Astrocyte of the cerebellum (primary cell): ENCODE data around the gene DGUOK.

ENCODE experiments used
- DNase-seq: peaks from one replicate; pipeline ENCODE4 v3.0.0-alpha.2; 2011; ENCODE audit warnings: low read depth
- H3K4me3 ChIP-seq: 2 replicates; pipeline ENCODE4 v1.5.1; 2011; ENCODE audit warnings: mild to moderate bottlenecking, low read depth, low read length, moderate library complexity
- in situ Hi-C: cut with HindIII; loops from 2 replicates; pipeline ENCODE4 v1.10.0; 2017; ENCODE audit warnings: low sequenced_read_pairs
- TF ChIP-seq, protein P1 (sequence below): IDR thresholded peaks from 2 replicates; pipeline ENCODE4 v1.5.1; 2012; ENCODE audit warnings: low read length, low read depth, moderate library complexity, mild to moderate bottlenecking; ENCODE audit errors: missing control alignments

Gene DGUOK

DNA sequence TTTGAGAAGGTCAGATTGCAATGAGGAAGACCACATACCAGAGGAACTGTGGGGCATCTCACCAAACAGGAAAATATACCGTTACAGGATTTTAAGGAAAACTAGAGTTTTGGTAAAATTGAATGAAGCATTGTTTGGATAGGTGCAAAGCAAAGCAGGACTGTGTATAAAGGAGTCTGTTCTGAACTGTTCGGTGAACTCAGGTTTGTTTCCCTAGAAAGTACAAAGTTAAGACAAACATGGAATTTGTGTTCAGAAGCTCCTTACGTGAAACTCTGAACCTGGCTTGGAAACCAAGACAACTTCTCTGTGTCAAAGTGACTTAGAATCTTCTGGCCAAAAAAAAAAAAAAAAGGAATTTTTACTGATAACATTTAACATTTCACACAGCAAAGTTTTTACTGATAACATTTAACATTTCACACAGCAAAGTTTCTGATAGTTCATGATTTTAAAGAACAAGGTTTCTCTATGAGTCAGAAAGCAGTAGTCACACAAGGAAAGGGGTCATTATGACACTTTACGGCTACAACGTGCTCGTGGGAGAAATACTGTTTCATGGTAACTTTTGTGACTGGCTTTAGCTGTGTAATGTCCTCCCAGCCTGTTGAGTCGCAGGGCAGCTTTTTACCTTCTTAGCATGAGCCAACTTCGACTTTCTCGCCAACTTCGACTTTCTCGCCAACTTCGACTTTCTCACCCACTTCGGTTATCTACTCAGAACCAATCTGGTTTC is 36.9 kb downstream of the DGUOK start:
- TF ChIP-seq, protein P1, sequence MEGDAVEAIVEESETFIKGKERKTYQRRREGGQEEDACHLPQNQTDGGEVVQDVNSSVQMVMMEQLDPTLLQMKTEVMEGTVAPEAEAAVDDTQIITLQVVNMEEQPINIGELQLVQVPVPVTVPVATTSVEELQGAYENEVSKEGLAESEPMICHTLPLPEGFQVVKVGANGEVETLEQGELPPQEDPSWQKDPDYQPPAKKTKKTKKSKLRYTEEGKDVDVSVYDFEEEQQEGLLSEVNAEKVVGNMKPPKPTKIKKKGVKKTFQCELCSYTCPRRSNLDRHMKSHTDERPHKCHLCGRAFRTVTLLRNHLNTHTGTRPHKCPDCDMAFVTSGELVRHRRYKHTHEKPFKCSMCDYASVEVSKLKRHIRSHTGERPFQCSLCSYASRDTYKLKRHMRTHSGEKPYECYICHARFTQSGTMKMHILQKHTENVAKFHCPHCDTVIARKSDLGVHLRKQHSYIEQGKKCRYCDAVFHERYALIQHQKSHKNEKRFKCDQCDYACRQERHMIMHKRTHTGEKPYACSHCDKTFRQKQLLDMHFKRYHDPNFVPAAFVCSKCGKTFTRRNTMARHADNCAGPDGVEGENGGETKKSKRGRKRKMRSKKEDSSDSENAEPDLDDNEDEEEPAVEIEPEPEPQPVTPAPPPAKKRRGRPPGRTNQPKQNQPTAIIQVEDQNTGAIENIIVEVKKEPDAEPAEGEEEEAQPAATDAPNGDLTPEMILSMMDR = no peak
- no peak overlapping the region for H3K4me3 ChIP-seq
- in situ Hi-C loops = no loop called here
- no peak for DNase-seq

DNA sequence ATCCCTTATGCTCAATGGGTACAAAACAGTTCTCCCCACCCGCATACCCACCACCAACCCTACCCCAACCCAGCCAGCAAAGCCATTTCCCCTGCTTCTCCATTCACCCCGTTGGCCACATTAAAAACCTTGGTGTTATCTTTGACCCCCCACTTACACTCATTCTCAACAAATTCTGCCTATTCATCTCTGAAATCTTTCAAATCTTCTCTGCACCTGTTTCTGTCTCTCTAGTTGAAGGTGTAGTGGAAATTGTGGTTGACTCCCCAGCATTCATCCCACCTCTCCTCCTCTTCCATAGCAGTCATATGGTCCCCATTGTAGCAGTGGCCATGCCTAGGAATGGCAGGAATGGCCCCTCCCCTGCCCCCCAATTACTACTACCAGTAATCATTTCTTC is 37.5 kb downstream of the DGUOK start:
- in situ Hi-C loops = no loop called here
- H3K4me3 ChIP-seq = no peak overlapping the region
- DNase-seq = no peak
- TF ChIP-seq, protein P1 = no peak

DNA sequence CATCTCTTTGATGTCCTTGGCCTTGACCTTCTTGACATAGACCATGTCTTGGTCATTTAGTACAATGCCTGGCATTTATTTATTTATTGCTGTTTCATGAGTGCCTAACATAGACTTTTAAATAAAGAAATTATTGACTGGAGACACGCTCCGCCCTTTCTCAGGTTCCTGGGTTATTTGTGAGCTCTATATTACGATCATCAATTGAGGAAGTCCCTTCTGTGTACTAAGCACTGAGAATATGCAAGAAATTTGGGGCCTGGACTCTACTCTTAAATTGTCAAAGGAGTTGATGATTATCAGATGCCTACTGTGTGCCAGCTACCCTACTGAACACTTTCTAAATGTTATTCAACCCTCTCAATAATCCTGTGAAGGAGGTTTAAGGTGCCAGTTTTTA is 38.4 kb downstream of the DGUOK start:
- TF ChIP-seq, protein P1 = no peak
- H3K4me3 ChIP-seq = no peak overlapping the region
- DNase-seq = no peak
- in situ Hi-C loops = no loop called here

DNA sequence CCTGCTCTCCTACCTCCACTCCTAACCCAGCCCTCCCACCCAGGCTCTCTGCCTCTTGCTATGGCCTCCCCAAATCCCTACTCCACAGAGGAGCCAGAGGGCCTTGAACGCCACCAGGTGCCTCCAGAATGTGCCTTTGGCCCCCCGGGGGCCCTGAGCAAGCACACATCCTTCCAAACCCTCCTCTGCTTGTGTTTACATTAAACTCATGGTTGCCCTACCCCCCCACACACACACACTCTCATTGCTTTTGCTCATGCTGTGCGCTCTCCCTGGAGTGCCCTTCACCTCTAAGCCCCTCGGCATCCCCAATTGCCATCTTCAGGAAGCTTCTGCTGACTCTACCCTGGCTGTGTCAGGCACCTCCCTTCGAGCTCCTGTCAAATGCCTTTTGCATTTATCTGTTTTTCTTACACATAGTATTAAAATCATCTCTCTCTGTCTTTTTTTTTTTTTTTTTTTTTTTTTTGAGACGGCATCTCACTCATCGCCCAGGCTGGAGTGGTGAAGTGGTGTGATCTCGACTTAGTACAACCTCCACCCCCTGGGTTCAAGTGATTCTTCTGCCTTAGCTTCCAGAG is 41.8 kb downstream of the DGUOK start:
- H3K4me3 ChIP-seq = no peak overlapping the region
- in situ Hi-C loops = no loop called here
- TF ChIP-seq, protein P1 = no peak
- DNase-seq = no peak

DNA sequence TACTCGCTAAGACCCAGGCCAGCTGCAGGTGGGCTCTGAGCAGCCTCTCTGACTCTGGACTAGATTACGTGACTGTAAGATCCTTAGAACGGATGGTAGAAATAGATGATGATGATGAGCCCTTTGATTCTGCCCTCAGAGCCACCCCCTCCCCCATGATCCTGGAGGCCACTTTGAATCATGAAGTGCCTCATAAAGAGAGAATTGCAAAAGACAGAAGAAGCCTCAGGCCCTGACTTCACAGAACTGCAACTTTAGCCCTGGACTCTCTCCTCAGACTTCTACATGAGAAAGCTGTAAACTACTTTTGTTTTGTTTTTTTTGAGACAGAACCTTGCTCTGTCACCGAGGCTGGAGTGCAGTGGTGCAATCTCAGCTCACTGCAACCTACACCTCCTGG is 42.7 kb downstream of the DGUOK start:
- TF ChIP-seq, protein P1 = no peak
- no peak for DNase-seq
- in situ Hi-C loops = no loop called here
- no peak overlapping the region for H3K4me3 ChIP-seq

DNA sequence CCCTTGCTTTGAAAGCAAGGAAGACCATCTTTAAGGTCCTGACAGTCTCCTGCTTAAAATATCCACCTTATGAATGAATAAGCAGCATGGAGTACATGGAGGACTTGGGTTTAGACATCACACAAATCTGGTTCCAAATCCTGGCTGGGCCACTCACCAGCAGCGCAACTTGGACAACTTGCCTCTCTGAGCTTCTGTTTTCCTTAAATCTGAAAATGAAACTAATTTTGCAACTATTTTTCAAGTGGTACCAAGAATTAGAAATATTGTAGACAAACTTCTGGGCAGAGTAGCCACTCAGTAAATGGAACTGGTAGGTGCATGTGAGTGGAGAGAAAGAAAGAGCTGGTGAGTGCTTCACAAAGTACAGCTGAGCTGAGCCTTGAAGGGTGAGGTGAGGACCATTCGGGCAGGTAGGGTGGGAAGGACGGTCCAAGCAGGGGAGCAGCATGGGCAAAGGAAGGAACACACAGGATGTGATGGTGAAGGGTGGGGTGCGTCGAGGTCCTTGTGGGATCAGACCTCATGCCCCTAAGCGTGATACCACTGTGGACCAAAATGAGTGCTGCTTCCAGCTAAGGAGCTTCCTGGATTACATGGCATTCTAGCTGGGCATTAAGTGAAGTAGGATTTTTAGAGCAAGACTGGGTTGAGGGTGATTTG is 43.6 kb downstream of the DGUOK start:
- TF ChIP-seq, protein P1 = no peak
- H3K4me3 ChIP-seq = no peak overlapping the region
- DNase-seq = no peak
- in situ Hi-C loops = no loop called here
